Suppressor macrophage (primary cell): ENCODE results near the gene GNPDA1.

Experiments used
- DNase-seq, 4 experiments: peaks; one replicate each; pipeline ENCODE4 v3.0.0-alpha.2; 2020 to 2022

GNPDA1 gene

GRCh38 chr5:141954194-141954593 is 58.6 kb downstream of the GNPDA1 start:
- DNase-seq: peak; percentile 48 to 80 (median 68)

- DNase-seq: no peak
Measured at GRCh38 chr5:141952020-141952419, 60.8 kb downstream of the GNPDA1 start.

- peak in 2 of 4 experiments; percentile 12 to 30 for DNase-seq
Measured at GRCh38 chr5:141951332-141951781, 61.5 kb downstream of the GNPDA1 start.
